Measurements from ENCODE around the gene ICAM1.
A peak's percentile ranks its signal among the peaks of the same experiment; 100 is the strongest.

ICAM1 gene

GRCh38 chr19:10328558-10329429 is 57.9 kb downstream of the ICAM1 start:
- no peak overlapping the region for H3K4me3 ChIP-seq (ENCODE audit: low read length)
- no peak for TF ChIP-seq ZNF274 (IDR thresholded peaks at IDR 0.05; ENCODE audit: low read depth, low read length)

- no peak overlapping the region for H3K4me3 ChIP-seq (ENCODE audit: low read length)
- TF ChIP-seq ZNF274 (IDR thresholded peaks at IDR 0.05; ENCODE audit: low read depth, low read length) = no peak
These were observed 58.6 kb downstream of the ICAM1 start for GRCh38 chr19:10329555-10329954.

GRCh38 chr19:10332158-10332964 is 61.4 kb downstream of the ICAM1 start:
- no peak for TF ChIP-seq ZNF274 (IDR thresholded peaks at IDR 0.05; ENCODE audit: low read depth, low read length)
- H3K4me3 ChIP-seq (ENCODE audit: low read length) = peak overlapping the region; percentile 75

GRCh38 chr19:10332965-10333757 is 62.2 kb downstream of the ICAM1 start, which contains the start of gene RAVER1:
RAVER1 (minus strand) TSS chr19:10333529; CDS start chr19:10333507, 22 bp downstream.
- no peak for TF ChIP-seq ZNF274 (IDR thresholded peaks at IDR 0.05; ENCODE audit: low read depth, low read length)
- peak within 1 kb of the TSS; percentile 75 for H3K4me3 ChIP-seq (ENCODE audit: low read length)

GRCh38 chr19:10333758-10334587 is 63.1 kb downstream of the ICAM1 start:
- H3K4me3 ChIP-seq (ENCODE audit: low read length) = peak overlapping the region; percentile 63; the same call in 1 of the 2 replicates
- no peak for TF ChIP-seq ZNF274 (IDR thresholded peaks at IDR 0.05; ENCODE audit: low read depth, low read length)

GRCh38 chr19:10334588-10335351 is 63.9 kb downstream of the ICAM1 start:
- no peak overlapping the region for H3K4me3 ChIP-seq (ENCODE audit: low read length)
- no peak for TF ChIP-seq ZNF274 (IDR thresholded peaks at IDR 0.05; ENCODE audit: low read depth, low read length)

- no peak for TF ChIP-seq ZNF274 (IDR thresholded peaks at IDR 0.05; ENCODE audit: low read depth, low read length)
- H3K4me3 ChIP-seq (ENCODE audit: low read length) = no peak overlapping the region
These were observed 64.5 kb downstream of the ICAM1 start for GRCh38 chr19:10335352-10335985.
